ENCODE results near the gene MIPEP.

MIPEP gene

DNA sequence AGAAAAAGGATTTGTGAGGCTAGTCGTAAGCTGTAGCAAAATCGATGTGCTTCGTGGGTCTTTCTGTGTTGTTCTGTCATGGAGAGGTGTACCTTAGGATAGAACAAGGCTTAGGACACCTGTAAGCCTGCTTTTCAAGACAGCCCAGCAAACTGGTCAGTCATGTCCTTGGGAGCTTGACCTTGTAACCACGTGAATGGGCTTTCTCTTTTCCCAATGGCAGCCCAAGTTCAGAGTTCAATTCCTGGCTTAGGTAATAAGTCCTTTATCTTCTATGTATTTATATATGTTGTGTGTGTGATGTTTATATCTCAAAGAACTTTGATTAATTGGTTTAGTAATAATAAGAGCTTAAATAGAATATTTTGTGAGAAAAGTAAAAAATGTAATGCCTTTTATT lies 206.1 kb downstream of the MIPEP start:
- Histone ChIP-seq H3K4me3 (ENCODE audit: insufficient read depth, low read depth, low read length) (no peak overlapping the region), H3K27ac (ENCODE audit: insufficient read depth, low read depth, low read length, poor library complexity, severe bottlenecking) (no peak overlapping the region), H3K27me3 (ENCODE audit: control insufficient read depth, insufficient read depth, low read length, poor library complexity, severe bottlenecking) (no peaks in the 10 kb centered on the region), H3K36me3 (ENCODE audit: control insufficient read depth, insufficient read depth, low read length) (no peaks in the 10 kb centered on the region), H3K9me3 (ENCODE audit: control insufficient read depth, low read length) (peaks cover 5% of the 10 kb centered on the region), H3K4me1 (ENCODE audit: control insufficient read depth, insufficient read depth, low read length) (no peaks in the 10 kb centered on the region)
- 91 to 96% methylated on average over 4 of the region's 4 CpGs for WGBS, 2 experiments

DNA sequence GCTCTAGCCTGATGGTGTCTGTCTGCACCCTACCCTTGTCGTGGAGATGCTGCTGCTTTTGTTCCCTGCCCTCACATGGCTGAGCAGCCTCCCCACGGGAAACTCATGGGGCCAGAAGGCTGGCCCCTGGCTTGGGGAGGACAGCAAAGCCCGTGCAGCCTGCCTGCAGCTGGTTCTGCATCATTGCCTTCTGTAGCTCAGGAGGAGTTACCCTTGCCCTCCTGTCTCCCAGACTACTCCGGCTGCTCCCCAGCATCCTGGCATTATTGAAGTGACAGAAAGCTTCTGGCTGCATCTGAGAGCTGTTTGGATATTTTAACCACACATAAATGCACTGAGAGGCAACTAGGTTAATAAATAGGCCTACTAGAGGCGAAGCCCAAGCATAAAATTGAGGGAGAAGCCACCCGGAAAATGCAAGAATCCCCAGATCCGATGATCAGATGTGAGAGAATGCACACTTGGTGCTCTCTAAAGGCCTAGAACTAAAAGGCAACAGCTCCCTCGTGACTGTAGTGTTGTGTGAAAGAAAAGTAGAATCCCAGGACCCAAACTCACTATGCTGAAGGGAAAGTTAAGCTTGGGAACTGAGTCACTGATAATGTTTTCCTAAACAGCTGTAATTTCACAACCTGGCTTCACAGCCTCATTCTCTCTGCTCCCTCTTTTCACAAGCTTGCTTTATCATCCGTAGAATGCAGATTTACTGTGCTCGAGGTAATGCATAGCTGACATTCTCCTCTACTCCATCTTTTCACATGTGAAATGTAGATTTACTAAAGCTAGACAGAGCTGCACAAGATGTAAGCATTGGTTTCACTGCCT lies 208.1 kb downstream of the MIPEP start:
- H3K9me3 ChIP-seq (ENCODE audit: control insufficient read depth, low read length): peaks cover 5% of the 10 kb centered on the region
- no peak overlapping the region for H3K27ac ChIP-seq (ENCODE audit: insufficient read depth, low read depth, low read length, poor library complexity, severe bottlenecking)
- no peaks in the 10 kb centered on the region for H3K4me1 ChIP-seq (ENCODE audit: control insufficient read depth, insufficient read depth, low read length)
- H3K36me3 ChIP-seq (ENCODE audit: control insufficient read depth, insufficient read depth, low read length): no peaks in the 10 kb centered on the region
- H3K27me3 ChIP-seq (ENCODE audit: control insufficient read depth, insufficient read depth, low read length, poor library complexity, severe bottlenecking): no peaks in the 10 kb centered on the region
- 78 to 80% methylated on average over 10 of the region's 10 CpGs for WGBS, 2 experiments
- H3K4me3 ChIP-seq (ENCODE audit: insufficient read depth, low read depth, low read length): no peak overlapping the region
